GM12872 (cell line): ENCODE measurements around the gene TNIP2.

Experiments used
- TF ChIP-seq, protein P1 (sequence below): IDR thresholded peaks from 3 replicates; pipeline ENCODE4 v1.5.1; 2011; ENCODE audit warnings: low read depth, mild to moderate bottlenecking, low read length, moderate library complexity; ENCODE audit not compliant: insufficient read depth

Gene TNIP2

DNA sequence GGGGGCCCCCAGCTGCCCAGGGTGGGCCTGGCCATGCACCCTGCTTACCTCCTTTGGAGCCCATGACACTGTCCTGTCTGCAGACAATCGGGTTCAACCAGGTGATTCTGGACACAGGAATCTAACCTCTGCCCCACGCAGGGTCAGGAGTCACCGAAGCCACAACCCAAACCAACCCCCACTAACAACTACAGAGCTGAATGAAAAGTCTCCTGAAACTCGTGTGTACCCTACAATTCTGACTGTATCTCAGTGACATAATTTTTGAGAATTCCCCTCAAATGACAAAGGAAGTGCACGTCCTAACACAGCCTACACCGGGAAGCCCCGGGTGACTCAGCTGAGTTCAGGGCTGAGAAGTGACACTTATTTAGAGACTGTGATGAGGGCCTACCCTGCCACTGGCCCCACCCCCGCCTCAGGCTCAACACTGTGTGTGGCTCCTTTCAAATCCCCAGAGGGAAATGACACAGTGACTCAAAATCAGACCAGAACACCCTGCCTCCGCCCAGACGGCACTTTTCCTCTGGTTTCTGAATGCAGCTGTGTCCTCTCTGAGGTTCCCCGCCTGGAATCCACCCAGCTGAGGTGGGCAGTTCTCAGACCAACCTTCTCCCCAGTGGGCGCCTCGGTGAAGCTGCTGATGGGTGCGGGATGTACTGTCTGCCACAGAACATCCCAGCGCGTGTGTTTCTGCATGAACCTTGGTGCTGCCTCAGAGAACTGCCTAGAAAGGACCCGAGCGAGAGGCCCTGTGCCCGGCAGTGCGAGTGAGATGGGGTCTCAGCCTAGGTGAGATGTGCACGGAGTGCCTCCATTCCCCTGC, 9.9 kb downstream of the TNIP2 start:
- TF ChIP-seq, protein P1, sequence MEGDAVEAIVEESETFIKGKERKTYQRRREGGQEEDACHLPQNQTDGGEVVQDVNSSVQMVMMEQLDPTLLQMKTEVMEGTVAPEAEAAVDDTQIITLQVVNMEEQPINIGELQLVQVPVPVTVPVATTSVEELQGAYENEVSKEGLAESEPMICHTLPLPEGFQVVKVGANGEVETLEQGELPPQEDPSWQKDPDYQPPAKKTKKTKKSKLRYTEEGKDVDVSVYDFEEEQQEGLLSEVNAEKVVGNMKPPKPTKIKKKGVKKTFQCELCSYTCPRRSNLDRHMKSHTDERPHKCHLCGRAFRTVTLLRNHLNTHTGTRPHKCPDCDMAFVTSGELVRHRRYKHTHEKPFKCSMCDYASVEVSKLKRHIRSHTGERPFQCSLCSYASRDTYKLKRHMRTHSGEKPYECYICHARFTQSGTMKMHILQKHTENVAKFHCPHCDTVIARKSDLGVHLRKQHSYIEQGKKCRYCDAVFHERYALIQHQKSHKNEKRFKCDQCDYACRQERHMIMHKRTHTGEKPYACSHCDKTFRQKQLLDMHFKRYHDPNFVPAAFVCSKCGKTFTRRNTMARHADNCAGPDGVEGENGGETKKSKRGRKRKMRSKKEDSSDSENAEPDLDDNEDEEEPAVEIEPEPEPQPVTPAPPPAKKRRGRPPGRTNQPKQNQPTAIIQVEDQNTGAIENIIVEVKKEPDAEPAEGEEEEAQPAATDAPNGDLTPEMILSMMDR: no peak

DNA sequence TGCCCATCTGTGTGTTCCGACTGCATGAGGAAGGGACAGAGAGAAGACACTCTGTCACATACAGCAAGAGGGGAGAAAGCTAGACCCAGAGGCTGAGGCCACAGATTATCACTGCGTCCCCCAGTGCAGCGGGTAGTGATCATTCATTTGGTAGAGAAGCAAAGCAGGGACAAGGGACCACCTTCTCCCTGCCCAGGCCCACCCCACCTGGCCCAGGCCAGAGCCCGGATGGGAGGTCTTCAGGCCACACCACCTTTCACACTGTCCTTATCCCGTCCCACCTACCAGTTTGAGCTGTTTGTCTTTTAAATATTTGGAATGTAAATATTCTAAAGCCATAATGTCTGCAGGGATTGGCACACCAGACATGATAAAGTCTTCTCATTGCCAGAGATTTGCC, 10.6 kb downstream of the TNIP2 start:
- TF ChIP-seq, protein P1: no peak

DNA sequence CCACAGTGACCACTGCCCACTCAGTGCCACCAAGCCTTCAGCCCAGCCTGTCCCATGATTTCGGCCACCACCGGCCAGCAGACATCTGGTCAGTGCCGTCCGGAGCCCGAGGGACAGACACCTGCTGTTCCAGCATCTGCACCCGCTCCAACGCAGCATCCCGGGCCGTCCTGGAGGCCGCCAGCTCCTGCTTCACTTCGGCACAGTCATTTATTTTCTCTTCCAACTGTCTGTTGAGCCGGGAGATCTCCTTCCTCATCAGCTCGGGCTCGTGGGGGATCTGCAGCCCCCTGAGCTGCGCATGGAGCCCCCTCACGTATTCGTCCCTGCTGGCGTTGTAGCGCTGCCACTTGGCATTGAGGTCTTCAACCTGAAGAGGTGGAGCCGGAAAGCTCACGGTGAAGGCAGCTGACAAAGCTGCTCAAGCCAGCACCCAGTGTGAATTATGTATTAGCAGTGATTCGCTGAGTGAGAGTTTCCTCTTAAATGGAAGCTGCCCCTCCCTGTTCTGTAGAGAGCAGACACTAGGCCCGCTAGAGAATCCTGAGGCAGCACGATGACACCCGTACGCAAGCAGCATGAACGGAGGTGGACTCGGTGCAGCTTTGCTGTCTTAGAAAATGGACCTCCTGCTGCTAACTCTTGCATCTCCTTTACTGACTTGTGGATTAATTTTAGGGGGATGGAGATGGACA, 11.4 kb downstream of the TNIP2 start:
- TF ChIP-seq, protein P1: no peak

DNA sequence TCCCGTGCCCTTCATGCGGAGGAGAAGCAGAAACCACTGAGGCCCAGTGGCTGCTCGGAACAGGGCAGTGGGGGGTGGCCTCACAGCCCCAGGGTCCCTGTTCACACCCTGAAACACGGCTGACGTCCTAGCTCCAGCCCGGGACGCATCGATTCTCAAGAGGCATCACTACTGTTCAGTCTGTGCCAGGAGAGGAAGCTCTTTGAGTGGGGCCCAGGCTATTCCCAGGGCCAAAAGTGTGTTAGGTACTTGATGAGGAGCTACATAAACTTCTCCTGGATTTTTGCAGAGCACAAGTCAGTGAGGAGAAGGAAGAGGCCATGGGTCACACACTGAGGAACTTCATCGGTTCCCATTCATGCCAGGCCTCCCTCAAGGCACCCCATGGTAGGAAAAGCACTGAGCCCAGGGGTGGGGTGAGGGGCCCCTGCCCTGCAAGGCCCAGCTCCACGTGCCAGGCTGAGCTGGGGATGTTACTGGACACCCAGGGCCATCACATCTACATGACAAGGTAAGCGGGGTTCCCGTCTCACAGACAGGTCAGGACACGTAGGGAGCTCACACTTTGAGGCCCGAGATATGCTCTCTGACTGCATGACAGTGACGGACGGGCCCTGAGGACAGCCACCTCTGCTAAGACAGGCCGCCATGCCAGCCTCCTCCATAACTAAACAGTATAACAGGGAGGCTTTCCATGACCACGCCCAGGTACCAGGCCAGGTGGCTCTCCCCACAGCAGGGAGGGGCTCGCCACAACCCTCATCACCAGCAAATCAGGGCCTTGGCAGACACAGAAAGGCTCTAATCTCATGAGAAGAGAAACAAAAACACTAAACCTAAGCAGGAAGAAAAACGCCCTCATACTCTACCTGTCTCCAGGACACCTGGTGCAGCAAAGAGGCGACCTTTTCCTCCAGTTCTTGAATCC, 12.4 kb downstream of the TNIP2 start:
- TF ChIP-seq, protein P1: no peak

DNA sequence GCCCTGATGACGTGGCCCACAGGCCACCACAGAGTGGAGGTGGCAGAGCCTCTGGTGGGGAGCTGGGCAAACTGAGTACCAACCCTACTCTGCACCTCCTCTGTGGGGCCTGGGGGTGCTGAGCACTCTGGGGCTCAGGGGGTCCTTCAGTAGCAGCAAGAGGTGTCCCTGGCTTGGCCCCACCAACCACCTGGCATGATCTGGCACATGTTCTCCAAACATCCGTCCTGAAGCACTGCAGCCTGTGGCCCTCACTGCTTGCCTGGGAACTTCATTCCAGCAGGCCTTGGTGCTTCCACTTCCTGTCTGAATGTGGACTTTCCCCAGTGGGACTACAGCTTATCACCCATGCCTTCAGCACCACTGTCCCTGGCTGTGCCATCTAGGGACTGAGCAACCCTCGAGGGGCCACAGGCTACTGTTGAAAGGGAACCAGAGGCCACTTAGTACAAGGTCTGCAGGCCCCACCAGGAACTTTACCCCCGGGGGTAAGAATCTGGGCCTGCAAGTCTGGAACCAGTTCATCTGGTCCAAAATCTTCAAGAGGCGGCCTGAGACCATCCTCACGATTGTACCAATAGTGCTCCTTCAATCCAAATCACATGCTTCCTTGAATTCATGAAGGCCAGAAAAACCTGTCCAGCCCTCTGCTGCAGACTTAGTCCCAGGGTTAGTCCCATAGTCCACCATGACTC, 13.2 kb downstream of the TNIP2 start:
- TF ChIP-seq, protein P1: no peak

DNA sequence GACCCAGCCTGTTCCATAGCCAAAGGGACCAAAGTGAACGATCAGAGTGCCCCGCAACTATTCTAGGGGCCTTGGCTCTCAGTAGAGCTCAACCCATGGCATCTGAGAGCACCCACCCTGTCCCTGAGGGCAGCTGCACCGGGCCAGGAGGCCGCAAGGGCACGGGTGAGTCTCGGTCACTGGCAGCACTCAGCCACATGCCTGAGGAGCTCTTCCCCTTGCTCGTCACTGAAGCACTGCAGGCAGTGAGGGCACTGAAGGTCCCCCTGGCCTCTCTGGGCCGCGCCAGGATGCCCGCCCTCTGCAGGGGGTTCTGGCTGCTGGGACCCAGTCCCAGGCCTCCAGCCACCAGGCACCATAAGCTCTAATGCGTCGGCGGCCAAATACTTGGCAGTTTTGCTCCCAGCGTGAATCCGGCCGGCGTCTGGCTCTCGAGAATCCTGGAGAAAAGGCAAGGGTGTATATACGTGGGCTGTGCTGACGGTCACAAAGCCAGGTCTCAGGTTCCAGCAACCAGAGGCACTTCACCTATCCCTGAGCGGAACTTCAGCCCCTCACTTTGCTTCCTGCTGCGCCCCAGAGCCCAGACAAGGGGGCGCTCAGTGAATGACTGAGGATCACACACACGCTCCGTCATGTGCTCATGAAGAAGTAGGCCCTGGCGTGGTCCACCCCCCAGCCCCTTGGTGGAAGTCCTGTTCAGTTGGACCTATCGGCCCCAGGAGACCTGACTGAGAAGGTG, 13.9 kb downstream of the TNIP2 start:
- TF ChIP-seq, protein P1: no peak
